Activated naive CD4-positive, alpha-beta T cell treated with anti-CD3 and anti-CD28 coated beads, Interleukin-2, amount 50 U/mL, for 24 hours (primary cell): ENCODE results near the gene GAK.

Experiments
- H3K27ac Mint-ChIP-seq: one replicate; pipeline ENCODE4 v1.8.0; 2021; ENCODE audit warnings: mild to moderate bottlenecking, mixed read lengths
- H3K27me3 Mint-ChIP-seq: one replicate; pipeline ENCODE4 v1.8.0; 2021; ENCODE audit warnings: mixed read lengths
- H3K36me3 Mint-ChIP-seq: one replicate; pipeline ENCODE4 v1.8.0; 2021; ENCODE audit warnings: mixed read lengths
- H3K4me1 Mint-ChIP-seq: one replicate; pipeline ENCODE4 v1.8.0; 2021; ENCODE audit warnings: mixed read lengths
- H3K4me3 Mint-ChIP-seq: one replicate; pipeline ENCODE4 v1.8.0; 2021; ENCODE audit warnings: mild to moderate bottlenecking, mixed read lengths
- H3K9me3 Mint-ChIP-seq: one replicate; pipeline ENCODE4 v1.8.0; 2021; ENCODE audit warnings: mixed read lengths

GAK gene

DNA sequence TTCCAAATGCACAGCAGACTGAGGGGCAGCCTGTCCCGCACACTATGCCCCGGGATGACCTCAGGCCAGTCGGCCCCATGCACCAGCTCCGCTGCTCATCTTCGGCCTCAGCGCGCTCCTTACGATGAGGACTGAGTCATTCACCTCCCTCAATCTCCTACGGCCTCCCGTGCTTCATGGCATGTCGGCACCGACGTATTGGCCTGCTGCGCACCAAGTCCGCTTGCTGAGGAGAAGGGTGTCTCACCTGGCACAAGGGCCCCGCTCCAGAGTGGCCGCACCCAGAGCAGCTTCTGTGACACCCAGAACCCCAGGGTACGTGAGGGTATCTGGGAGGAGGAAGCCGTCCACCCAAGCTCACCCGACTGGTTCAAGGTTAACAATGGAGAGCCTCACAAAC is 35.5 kb downstream of the GAK start:
- H3K27ac Mint-ChIP-seq, result no peak overlapping the region
- no peak overlapping the region for H3K4me3 Mint-ChIP-seq
- no peaks in the 10 kb centered on the region for H3K4me1 Mint-ChIP-seq
- no peaks in the 10 kb centered on the region for H3K9me3 Mint-ChIP-seq
- H3K27me3 Mint-ChIP-seq, result no peaks in the 10 kb centered on the region
- peaks cover 3% of the 10 kb centered on the region for H3K36me3 Mint-ChIP-seq

GRCh38 chr4:896216-896615 is 35.9 kb downstream of the GAK start:
- H3K36me3 Mint-ChIP-seq, result peaks cover 3% of the 10 kb centered on the region

DNA sequence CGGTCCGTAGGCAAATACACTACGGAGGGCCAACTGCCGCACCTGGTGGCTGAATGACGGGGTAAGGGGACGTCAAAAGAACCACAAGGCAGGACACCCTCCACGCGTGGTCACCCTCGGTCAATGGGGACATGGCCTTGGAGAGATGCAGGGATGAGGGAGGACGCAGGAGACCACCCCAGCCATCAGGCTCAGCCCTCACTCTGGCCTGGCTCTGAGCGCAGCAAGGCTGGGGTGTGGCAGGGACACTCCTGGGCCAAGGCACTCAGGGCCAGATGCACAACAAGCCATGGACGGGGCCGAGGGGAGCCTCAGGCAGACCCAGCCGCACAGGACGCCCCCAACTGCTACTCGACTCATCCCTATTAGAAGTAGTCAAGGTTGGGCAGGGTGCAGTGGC is 36.5 kb downstream of the GAK start:
- Mint-ChIP-seq H3K4me1 (no peaks in the 10 kb centered on the region), H3K27ac (no peak overlapping the region), H3K9me3 (no peaks in the 10 kb centered on the region), H3K27me3 (no peaks in the 10 kb centered on the region), H3K4me3 (no peak overlapping the region), H3K36me3 (peaks cover 3% of the 10 kb centered on the region)

More at GRCh38 chr4:896216-896615, 35.9 kb downstream of the GAK start:
- Mint-ChIP-seq H3K4me1 (no peaks in the 10 kb centered on the region), H3K4me3 (no peak overlapping the region), H3K27ac (no peak overlapping the region), H3K9me3 (no peaks in the 10 kb centered on the region), H3K27me3 (no peaks in the 10 kb centered on the region)

GRCh38 chr4:893995-894705 is 38.0 kb downstream of the GAK start:
- Mint-ChIP-seq H3K27me3 (no peaks in the 10 kb centered on the region), H3K4me3 (no peak overlapping the region), H3K36me3 (no peaks in the 10 kb centered on the region), H3K4me1 (no peaks in the 10 kb centered on the region), H3K27ac (peak overlapping the region; percentile 17), H3K9me3 (no peaks in the 10 kb centered on the region)

- H3K9me3 Mint-ChIP-seq, result no peaks in the 10 kb centered on the region
- no peak overlapping the region for H3K4me3 Mint-ChIP-seq
- no peaks in the 10 kb centered on the region for H3K27me3 Mint-ChIP-seq
- H3K27ac Mint-ChIP-seq, result peak overlapping the region; percentile 17
- no peaks in the 10 kb centered on the region for H3K36me3 Mint-ChIP-seq
- H3K4me1 Mint-ChIP-seq, result no peaks in the 10 kb centered on the region
Measured at GRCh38 chr4:893276-893994, 38.7 kb downstream of the GAK start.

GRCh38 chr4:892780-893179 is 39.3 kb downstream of the GAK start:
- no peak overlapping the region for H3K27ac Mint-ChIP-seq
- H3K4me3 Mint-ChIP-seq, result no peak overlapping the region
- no peaks in the 10 kb centered on the region for H3K27me3 Mint-ChIP-seq
- H3K36me3 Mint-ChIP-seq, result no peaks in the 10 kb centered on the region
- no peaks in the 10 kb centered on the region for H3K9me3 Mint-ChIP-seq
- H3K4me1 Mint-ChIP-seq, result no peaks in the 10 kb centered on the region

- Mint-ChIP-seq H3K4me3 (no peak overlapping the region), H3K9me3 (no peaks in the 10 kb centered on the region), H3K4me1 (no peaks in the 10 kb centered on the region), H3K27ac (no peak overlapping the region), H3K27me3 (no peaks in the 10 kb centered on the region), H3K36me3 (no peaks in the 10 kb centered on the region)
Measured at GRCh38 chr4:891747-892146, 40.4 kb downstream of the GAK start.

DNA sequence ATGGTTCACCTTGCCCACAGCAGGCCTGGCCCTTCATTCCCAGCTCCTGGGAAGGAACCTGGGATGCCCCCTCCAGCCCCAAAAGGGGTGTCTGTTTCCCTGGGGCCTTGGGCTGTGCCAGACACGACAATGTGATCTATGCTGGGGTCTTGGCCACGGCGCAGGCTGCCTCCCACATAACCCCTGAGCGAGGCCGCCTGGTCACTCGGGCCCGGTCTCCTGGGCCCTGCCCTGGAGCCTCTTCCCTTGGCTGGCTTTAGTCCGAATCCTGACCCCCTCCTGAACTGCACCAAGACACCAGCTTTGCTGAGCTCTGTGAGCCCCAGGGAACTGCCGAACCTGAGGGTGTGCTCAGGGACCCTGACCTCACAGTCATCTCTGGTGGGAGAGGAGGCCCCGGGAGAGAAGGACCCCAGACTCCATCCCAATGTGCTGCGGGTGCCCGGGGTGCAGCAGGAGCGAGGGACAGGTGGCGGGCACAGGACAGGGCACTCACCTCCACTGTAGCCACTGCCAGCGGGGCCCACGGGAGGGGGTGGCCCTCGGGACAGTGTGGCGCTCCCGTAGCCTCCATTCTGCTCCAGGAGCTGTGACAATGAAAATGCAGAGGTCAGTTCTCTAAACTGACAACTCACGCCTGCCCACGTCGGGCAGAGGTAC is 42.0 kb downstream of the GAK start:
- Mint-ChIP-seq H3K36me3 (no peaks in the 10 kb centered on the region), H3K27me3 (no peaks in the 10 kb centered on the region), H3K4me1 (no peaks in the 10 kb centered on the region), H3K9me3 (no peaks in the 10 kb centered on the region), H3K4me3 (no peak overlapping the region), H3K27ac (no peak overlapping the region)

DNA sequence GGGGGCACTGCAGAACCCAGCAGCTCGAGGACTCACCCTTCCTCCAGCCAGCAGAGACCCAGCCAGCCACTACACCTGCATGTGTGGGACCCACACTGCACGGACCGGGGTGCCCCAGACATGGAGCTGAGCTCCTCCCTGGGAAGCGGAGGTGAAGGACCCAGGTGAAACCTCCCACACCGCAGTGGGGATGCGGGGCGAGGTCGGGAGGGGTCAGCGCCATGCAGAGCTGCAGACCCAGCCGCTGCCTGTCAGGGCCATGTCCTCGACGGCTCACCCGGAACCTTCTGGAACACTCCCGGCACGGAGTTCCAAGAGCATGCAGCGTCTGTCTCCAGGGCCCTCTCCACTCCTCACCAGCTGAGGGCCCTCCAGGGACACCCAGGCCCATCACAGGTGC is 42.6 kb downstream of the GAK start:
- no peaks in the 10 kb centered on the region for H3K36me3 Mint-ChIP-seq

GRCh38 chr4:888029-888428 is 44.1 kb downstream of the GAK start:
- no peak overlapping the region for H3K4me3 Mint-ChIP-seq
- H3K36me3 Mint-ChIP-seq, result no peaks in the 10 kb centered on the region
- H3K9me3 Mint-ChIP-seq, result no peaks in the 10 kb centered on the region
- H3K27me3 Mint-ChIP-seq, result no peaks in the 10 kb centered on the region
- no peaks in the 10 kb centered on the region for H3K4me1 Mint-ChIP-seq
- no peak overlapping the region for H3K27ac Mint-ChIP-seq

More for the DNA sequence above, 42.6 kb downstream of the GAK start:
- H3K4me3 Mint-ChIP-seq, result no peak overlapping the region
- no peak overlapping the region for H3K27ac Mint-ChIP-seq
- no peaks in the 10 kb centered on the region for H3K4me1 Mint-ChIP-seq
- H3K27me3 Mint-ChIP-seq, result no peaks in the 10 kb centered on the region
- H3K9me3 Mint-ChIP-seq, result no peaks in the 10 kb centered on the region

GRCh38 chr4:887034-887763 is 44.9 kb downstream of the GAK start:
- Mint-ChIP-seq H3K27ac (no peak overlapping the region), H3K4me1 (no peaks in the 10 kb centered on the region), H3K4me3 (no peak overlapping the region), H3K36me3 (no peaks in the 10 kb centered on the region), H3K9me3 (no peaks in the 10 kb centered on the region), H3K27me3 (no peaks in the 10 kb centered on the region)

DNA sequence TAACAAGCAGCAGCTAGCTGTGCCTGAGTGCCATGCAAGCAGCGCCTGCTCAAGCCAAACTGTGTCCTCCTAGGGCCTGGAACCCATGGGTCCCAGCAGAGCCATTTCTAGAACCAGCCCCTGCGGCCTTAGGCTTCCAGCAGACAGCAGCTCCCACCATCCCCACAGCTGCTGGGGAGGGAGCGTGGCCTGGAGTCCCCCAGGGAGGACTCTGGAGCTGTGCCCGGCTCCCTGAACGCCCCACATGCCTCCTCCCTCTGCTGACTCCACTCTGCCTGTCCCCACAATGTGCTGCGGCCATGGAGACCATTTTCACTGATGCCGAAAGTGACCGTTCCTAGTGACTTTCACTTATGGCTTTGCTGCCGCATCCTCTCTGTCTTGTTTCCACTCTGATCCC is 45.9 kb downstream of the GAK start:
- H3K36me3 Mint-ChIP-seq, result no peaks in the 10 kb centered on the region
- no peak overlapping the region for H3K4me3 Mint-ChIP-seq
- no peaks in the 10 kb centered on the region for H3K4me1 Mint-ChIP-seq
- H3K9me3 Mint-ChIP-seq, result no peaks in the 10 kb centered on the region
- no peak overlapping the region for H3K27ac Mint-ChIP-seq
- H3K27me3 Mint-ChIP-seq, result no peaks in the 10 kb centered on the region

DNA sequence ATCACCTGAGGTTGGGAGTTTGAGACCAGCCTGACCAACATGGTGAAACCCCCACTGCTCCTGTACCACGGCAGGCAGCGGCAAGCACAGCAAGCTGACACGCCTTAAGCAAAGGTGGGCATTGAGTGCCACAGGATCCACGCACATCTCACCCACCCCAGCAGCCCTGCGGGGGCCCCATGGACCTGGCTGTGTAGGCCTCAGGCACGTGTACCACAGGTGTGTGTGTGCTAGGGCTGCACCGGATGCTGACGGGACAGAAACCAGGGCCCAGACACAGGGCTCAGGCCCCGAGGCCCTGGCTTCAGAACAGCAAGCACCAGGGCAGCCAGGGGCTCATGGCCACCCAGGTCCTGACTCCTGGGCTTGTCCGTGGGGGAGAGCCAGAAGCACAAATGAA is 46.8 kb downstream of the GAK start:
- Mint-ChIP-seq H3K4me1 (peaks cover 2% of the 10 kb centered on the region), H3K9me3 (no peaks in the 10 kb centered on the region), H3K27ac (no peak overlapping the region), H3K36me3 (no peaks in the 10 kb centered on the region), H3K4me3 (no peak overlapping the region), H3K27me3 (no peaks in the 10 kb centered on the region)

- H3K36me3 Mint-ChIP-seq, result no peaks in the 10 kb centered on the region
- no peaks in the 10 kb centered on the region for H3K9me3 Mint-ChIP-seq
- H3K27ac Mint-ChIP-seq, result peak overlapping the region; percentile 41
- H3K4me1 Mint-ChIP-seq, result peaks cover 7% of the 10 kb centered on the region
- H3K4me3 Mint-ChIP-seq, result no peak overlapping the region
- no peaks in the 10 kb centered on the region for H3K27me3 Mint-ChIP-seq
Measured at GRCh38 chr4:884896-885295, 47.2 kb downstream of the GAK start.

GRCh38 chr4:884259-884658 is 47.9 kb downstream of the GAK start:
- H3K27me3 Mint-ChIP-seq, result no peaks in the 10 kb centered on the region
- no peak overlapping the region for H3K4me3 Mint-ChIP-seq
- no peak overlapping the region for H3K27ac Mint-ChIP-seq
- H3K36me3 Mint-ChIP-seq, result peaks cover 1% of the 10 kb centered on the region
- no peaks in the 10 kb centered on the region for H3K9me3 Mint-ChIP-seq
- H3K4me1 Mint-ChIP-seq, result peaks cover 13% of the 10 kb centered on the region
